Glutamatergic neuron (in vitro differentiated cells): ENCODE measurements around the gene ACOD1. TPM values are rescaled to one million over a fixed set of nuclear protein-coding genes. Genes with fewer than 3 reads are reported as not detected.

Experiments used
- total RNA-seq: library from RNA; stranded (reverse); fragmentation: NEBNext Ultra II Directional; extraction: Animal tissue kit (Norgen Biotek cat#: 25700); gene quantifications from one replicate; pipeline ENCODE4 v1.2.1, GENCODE V29; 2021; ENCODE audit not compliant: unreplicated experiment

ACOD1 gene
- total RNA-seq, 1 donor from 2014 or later = not detected

Other genes starting within 250 kb of the ACOD1 start
- 11.3 TPM for gene KCTD12, start 62.1 kb upstream of the ACOD1 start, total RNA-seq
- 14.6 TPM for gene CLN5, start 43.6 kb downstream of the ACOD1 start, total RNA-seq
- gene FBXL3, start 78.6 kb downstream of the ACOD1 start, total RNA-seq = 27.1 TPM